H1 (cell line): ENCODE data around the gene CAMTA1. TPM values are rescaled to one million over a fixed set of nuclear protein-coding genes. Genes with fewer than 3 reads are reported as not detected.

Source experiments
- CTCF ChIA-PET: fragments of 300-600 bp; sonication (Branson Sonifier 250); formaldehyde crosslinking; loops from one replicate; lab custom pipeline; 2021; ENCODE audit not compliant: partially characterized antibody; lab: Charles Lee
- POLR2A ChIA-PET: fragments of 300-600 bp; sonication (Branson Sonifier 250); formaldehyde crosslinking; loops from one replicate; lab custom pipeline; 2021; ENCODE audit warnings: inconsistent platforms; ENCODE audit not compliant: partially characterized antibody; lab: Charles Lee
- DNase-seq, 2 experiments: peaks; one replicate each; pipeline versions ENCODE4 v3.0.0 to v3.0.0-alpha.2; 2010 to 2022; ENCODE audit warnings: low spot score in 2 of 2, low read depth in 1 of 2, mixed read lengths in 1 of 2
- FAIRE-seq: peaks from 2 replicates; lab custom pipeline; 2011; peaks lifted over from hg19 to GRCh38; lab: Jason Lieb, UNC
- H2AFZ ChIP-seq: 2 replicates; pipeline ENCODE4 v1.8.1; 2012; ENCODE audit warnings: low read length, inconsistent platforms
- H2AK5ac ChIP-seq: 2 replicates; pipeline ENCODE4 v1.6.1; 2013; ENCODE audit warnings: low read depth, low read length
- H2BK120ac ChIP-seq: replicated peaks from 2 replicates; pipeline ENCODE3; 2013; ENCODE audit warnings: low read depth, low read length, inconsistent platforms
- H2BK12ac ChIP-seq: 2 replicates; pipeline ENCODE4 v1.6.1; 2013; ENCODE audit warnings: low read depth, low read length
- H2BK15ac ChIP-seq: 2 replicates; pipeline ENCODE4 v1.6.1; 2013; ENCODE audit warnings: low read length
- H2BK20ac ChIP-seq: 2 replicates; pipeline ENCODE4 v1.6.1; 2013; ENCODE audit warnings: low read length
- H2BK5ac ChIP-seq: 2 replicates; pipeline ENCODE4 v1.6.1; 2013; ENCODE audit warnings: low read depth, low read length
- H3K14ac ChIP-seq: 2 replicates; pipeline ENCODE4 v1.6.1; 2013; ENCODE audit warnings: inconsistent platforms; ENCODE audit not compliant: insufficient read length
- H3K18ac ChIP-seq: 2 replicates; pipeline ENCODE4 v1.6.1; 2013; ENCODE audit warnings: low read length; ENCODE audit errors: extremely low read depth
- H3K23ac ChIP-seq: 2 replicates; pipeline ENCODE4 v1.6.1; 2013; ENCODE audit warnings: inconsistent platforms; ENCODE audit not compliant: insufficient read length
- H3K23me2 ChIP-seq: 2 replicates; pipeline ENCODE4 v1.6.1; 2013; ENCODE audit warnings: low read depth, low read length
- H3K27ac ChIP-seq: 2 replicates; pipeline ENCODE4 v1.6.1; 2011; ENCODE audit warnings: low read depth, low read length, inconsistent platforms
- H3K27me3 ChIP-seq, 4 experiments: replicated peaks in 1 of 4; 1 replicate in 1 of 4; 2 replicates in 3 of 4; pipeline versions ENCODE4 v1.6.1 to v1.8.1; 2011 to 2013; ENCODE audit warnings: low read length in 3 of 4, mild to moderate bottlenecking in 3 of 4, inconsistent platforms in 2 of 4, mixed read lengths in 2 of 4, moderate library complexity in 1 of 4; ENCODE audit not compliant: control insufficient read depth in 3 of 4, insufficient read depth in 3 of 4; ENCODE audit errors: extremely low read depth in 1 of 4
- H3K36me3 ChIP-seq, 4 experiments: 2 replicates each; pipeline versions ENCODE4 v1.6.1 to v1.8.1; 2011 to 2013; ENCODE audit warnings: mild to moderate bottlenecking in 4 of 4, low read length in 3 of 4, moderate library complexity in 2 of 4, control low read depth in 1 of 4, inconsistent platforms in 1 of 4; ENCODE audit not compliant: insufficient read depth in 4 of 4, control insufficient read depth in 2 of 4
- H3K4ac ChIP-seq: replicated peaks from 2 replicates; pipeline ENCODE3; 2013; ENCODE audit warnings: low read length, low read depth, mixed read lengths, inconsistent platforms; ENCODE audit not compliant: insufficient read length
- H3K4me1 ChIP-seq, 4 experiments: replicated peaks in 1 of 4; 1 replicate in 1 of 4; 2 replicates in 3 of 4; pipeline versions ENCODE4 v1.6.1 to v1.8.1; 2011 to 2013; ENCODE audit warnings: low read length in 3 of 4, inconsistent platforms in 2 of 4, mixed read lengths in 1 of 4; ENCODE audit not compliant: insufficient read depth in 4 of 4, control insufficient read depth in 3 of 4
- H3K4me2 ChIP-seq, 2 experiments: 2 replicates each; pipeline versions ENCODE4 v1.6.1 to v1.8.1; 2011 to 2013; ENCODE audit warnings: low read depth in 2 of 2, low read length in 2 of 2, control low read depth in 1 of 2, inconsistent platforms in 1 of 2, mild to moderate bottlenecking in 1 of 2; ENCODE audit not compliant: insufficient read depth in 1 of 2
- H3K4me3 ChIP-seq, 4 experiments: fragments of 200-600, 300-600 bp in 1 of 4; sonication (generic), shearing (Covaris generic), sonication (Bioruptor Twin) in 1 of 4; 2 replicates each; pipeline versions ENCODE4 v1.5.1 to v1.8.1; 2011 to 2016; ENCODE audit warnings: low read length in 4 of 4, low read depth in 3 of 4, control low read depth in 2 of 4, inconsistent platforms in 2 of 4, mild to moderate bottlenecking in 2 of 4, mixed read lengths in 1 of 4, moderate library complexity in 1 of 4; ENCODE audit not compliant: insufficient read depth in 2 of 4; ENCODE audit errors: extremely low read depth in 1 of 4
- H3K56ac ChIP-seq: replicated peaks from 2 replicates; pipeline ENCODE3; 2013; ENCODE audit warnings: low read depth, mild to moderate bottlenecking, mixed read lengths, low read length, inconsistent platforms; ENCODE audit not compliant: insufficient read length
- H3K79me1 ChIP-seq: 2 replicates; pipeline ENCODE4 v1.6.1; 2013; ENCODE audit warnings: low read depth, low read length, control low read depth
- H3K79me2 ChIP-seq, 2 experiments: 2 replicates each; pipeline versions ENCODE4 v1.6.1 to v1.8.1; 2012 to 2013; ENCODE audit warnings: low read length in 2 of 2, mild to moderate bottlenecking in 2 of 2, inconsistent platforms in 1 of 2; ENCODE audit not compliant: insufficient read depth in 2 of 2, control insufficient read depth in 1 of 2
- H3K9ac ChIP-seq, 4 experiments: replicated peaks in 1 of 4; 1 replicate in 1 of 4; 2 replicates in 3 of 4; pipeline versions ENCODE4 v1.6.1 to v1.8.1; 2011 to 2013; ENCODE audit warnings: low read depth in 3 of 4, low read length in 3 of 4, control low read depth in 2 of 4, mild to moderate bottlenecking in 2 of 4, moderate library complexity in 2 of 4, inconsistent platforms in 1 of 4; ENCODE audit errors: extremely low read depth in 1 of 4
- H3K9me3 ChIP-seq, 2 experiments: 2 replicates each; pipeline versions ENCODE4 v1.6.1 to v1.8.1; 2012 to 2013; ENCODE audit warnings: mild to moderate bottlenecking in 2 of 2, moderate library complexity in 2 of 2, control low read depth in 1 of 2, inconsistent platforms in 1 of 2, low read depth in 1 of 2, low read length in 1 of 2, mixed read lengths in 1 of 2; ENCODE audit not compliant: insufficient read depth in 2 of 2
- H4K20me1 ChIP-seq, 2 experiments: replicated peaks in 1 of 2; 2 replicates each; pipeline versions ENCODE3 to v1.8.1; 2011 to 2013; ENCODE audit warnings: inconsistent platforms in 2 of 2, low read length in 2 of 2, mild to moderate bottlenecking in 1 of 2; ENCODE audit not compliant: insufficient read depth in 2 of 2, control insufficient read depth in 1 of 2
- H4K5ac ChIP-seq: 2 replicates; pipeline ENCODE4 v1.6.1; 2013; ENCODE audit warnings: low read length, low read depth, mixed read lengths, inconsistent platforms; ENCODE audit not compliant: insufficient read length
- H4K8ac ChIP-seq: 2 replicates; pipeline ENCODE4 v1.8.0; 2013; ENCODE audit warnings: mild to moderate bottlenecking, moderate library complexity, low read length, inconsistent platforms; ENCODE audit not compliant: insufficient read depth; ENCODE audit errors: extremely low read depth
- H4K91ac ChIP-seq: replicated peaks from 2 replicates; pipeline ENCODE3; 2013; ENCODE audit warnings: low read length, mixed read lengths, inconsistent platforms; ENCODE audit not compliant: insufficient read length
- CEBPB ChIP-seq: IDR thresholded peaks from 2 replicates; pipeline ENCODE4 v1.6.1; 2012; ENCODE audit warnings: low read depth, low read length
- JUN ChIP-seq: IDR thresholded peaks from 2 replicates; pipeline ENCODE4 v1.6.1; 2011; ENCODE audit warnings: low read depth, mild to moderate bottlenecking, improper control_type of control experiment, low read length
- PHF8 ChIP-seq: fragments of 200-600 bp; sonication (generic); conservative IDR thresholded peaks from 2 replicates; pipeline ENCODE4 v1.7.1; 2012; ENCODE audit warnings: low read depth, mild to moderate bottlenecking, inconsistent platforms, low read length, moderate library complexity
- RAD21 ChIP-seq, 2 experiments: IDR thresholded peaks in 1 of 2; conservative IDR thresholded peaks in 1 of 2; 2 replicates each; pipeline ENCODE4 v1.6.1; 2011; ENCODE audit warnings: low read depth in 2 of 2, low read length in 2 of 2, improper control_type of control experiment in 1 of 2, inconsistent platforms in 1 of 2, mild to moderate bottlenecking in 1 of 2, moderate library complexity in 1 of 2
- YY1 ChIP-seq: IDR thresholded peaks from 2 replicates; pipeline ENCODE4 v1.6.1; 2011; ENCODE audit warnings: low read depth, mild to moderate bottlenecking, low read length
- WGBS, 2 experiments: shearing (Covaris generic) in 1 of 2; methylation state at CpG; one replicate each; pipeline versions ENCODE4 v1.1.6 to v1.1.7; 2013 to 2015; ENCODE audit warnings: low lambda C conversion rate in 2 of 2, mixed read lengths in 2 of 2, inconsistent platforms in 1 of 2, low coverage in 1 of 2, missing lambda C conversion rate in 1 of 2; ENCODE audit not compliant: insufficient replicate concordance in 2 of 2, insufficient coverage in 1 of 2, insufficient read length in 1 of 2; ENCODE audit errors: extremely low coverage in 1 of 2, missing lambda C conversion rate in 1 of 2; 5-methylcytosine and 5-hydroxymethylcytosine counted together
- polyA plus RNA-seq, 7 experiments: library from polyadenylated mRNA; depleted of rRNA in 3 of 7; stranded (reverse) in 5 of 7; unstranded in 2 of 7; fragments of >200 nt in 5 of 7; fragments of 200-250 nt in 2 of 7; gene quantifications; 1 replicate in 5 of 7; 2 replicates in 1 of 7; 4 replicates in 1 of 7; pipeline versions ENCODE4 v1.2.1 to v1.2.3, GENCODE V29; 2011 to 2013; ENCODE audit warnings: missing spikeins in 2 of 7, mixed read lengths in 2 of 7
- total RNA-seq: library from RNA; stranded (reverse); fragmentation: NEBNext Ultra II Directional; extraction: Animal tissue kit (Norgen Biotek cat#: 25700); gene quantifications from 2 replicates; pipeline ENCODE4 v1.2.1, GENCODE V29; 2021
- TF ChIP-seq, protein P1 (sequence below), 3 experiments: IDR thresholded peaks; 1 replicate in 2 of 3; 2 replicates in 1 of 3; pipeline versions ENCODE4 v1.5.1 to v1.6.1; 2011; ENCODE audit warnings: low read length in 3 of 3, mild to moderate bottlenecking in 3 of 3, inconsistent platforms in 2 of 3, low read depth in 1 of 3, moderate library complexity in 1 of 3; ENCODE audit not compliant: insufficient read depth in 1 of 3; ENCODE audit errors: control extremely low read depth in 1 of 3

CAMTA1 gene
- total and polyA plus RNA-seq, 2 of the 8 experiments (the other 6 are each of a cell fraction or from before 2014, with no cell fraction given) = 65.0 to 119 TPM

GRCh38 chr1:7117399-7118281 lies 332.4 kb downstream of the CAMTA1 start:
- Histone ChIP-seq H4K5ac (no peak overlapping the region), H2AK5ac (no peak overlapping the region), H3K56ac (no peak overlapping the region), H3K79me2 (no peaks in the 10 kb centered on the region), H2BK12ac (no peak overlapping the region), H4K91ac (no peak overlapping the region), H3K4me2 (peak overlapping the region; percentile 22 to 27), H2BK15ac (0 out of 2 replicates have a peak overlapping the region, but pooled peaks have one; percentile 5), H3K27ac (no peak overlapping the region), H4K8ac (no peak overlapping the region), H2BK120ac (no peak overlapping the region), H3K9ac (no peak overlapping the region; a peak in 1 of 7 replicates), H3K4me3 (peak overlapping the region in 1 of 4 experiments; percentile 15; a peak in 3 of 8 replicates), H2AFZ (peak overlapping the region; percentile 71), H3K9me3 (peaks cover 3 to 4% of the 10 kb centered on the region in 2 experiments; a peak in 2 of 4 replicates), H3K27me3 (no peaks in the 10 kb centered on the region), H3K4ac (no peak overlapping the region), H2BK20ac (0 out of 2 replicates have a peak overlapping the region, but pooled peaks have one; percentile 1), H3K4me1 (peaks cover 0 to 4% (median 3%) of the 10 kb centered on the region in 4 experiments; a peak in 5 of 7 replicates), H4K20me1 (no peaks in the 10 kb centered on the region), H3K23ac (no peak overlapping the region), H3K18ac (peak overlapping the region; percentile 48; the same call in 1 of the 2 replicates), H3K79me1 (no peaks in the 10 kb centered on the region), H3K23me2 (no peaks in the 10 kb centered on the region), H3K36me3 (no peaks in the 10 kb centered on the region), H2BK5ac (no peak overlapping the region; the same call in 1 of the 2 replicates), H3K14ac (no peak overlapping the region)
- DNase-seq (peak; percentile 5 to 52), FAIRE-seq (peak; percentile 91)
- CTCF ChIA-PET = interaction anchor here (0.8 to 1.8 kb wide), 9 partner anchors 18 to 74 kb away, joined by 3 to 7 read pairs (median 3); no protein-coding TSS in a partner anchor
- 39% methylated on average over 13 of the region's 13 CpGs; no CpG with 5 or more reads in 1 of the 2 experiments for WGBS, 2 experiments
- POLR2A ChIA-PET = interaction anchor here (0.6 to 2.3 kb wide), 4 partner anchors 18 to 338 kb away, joined by 3 to 8 read pairs (median 4); no protein-coding TSS in a partner anchor
- TF ChIP-seq YY1 = 0 out of 2 replicates have a peak, but pooled peaks have one; percentile 7
- TF ChIP-seq, protein P1, sequence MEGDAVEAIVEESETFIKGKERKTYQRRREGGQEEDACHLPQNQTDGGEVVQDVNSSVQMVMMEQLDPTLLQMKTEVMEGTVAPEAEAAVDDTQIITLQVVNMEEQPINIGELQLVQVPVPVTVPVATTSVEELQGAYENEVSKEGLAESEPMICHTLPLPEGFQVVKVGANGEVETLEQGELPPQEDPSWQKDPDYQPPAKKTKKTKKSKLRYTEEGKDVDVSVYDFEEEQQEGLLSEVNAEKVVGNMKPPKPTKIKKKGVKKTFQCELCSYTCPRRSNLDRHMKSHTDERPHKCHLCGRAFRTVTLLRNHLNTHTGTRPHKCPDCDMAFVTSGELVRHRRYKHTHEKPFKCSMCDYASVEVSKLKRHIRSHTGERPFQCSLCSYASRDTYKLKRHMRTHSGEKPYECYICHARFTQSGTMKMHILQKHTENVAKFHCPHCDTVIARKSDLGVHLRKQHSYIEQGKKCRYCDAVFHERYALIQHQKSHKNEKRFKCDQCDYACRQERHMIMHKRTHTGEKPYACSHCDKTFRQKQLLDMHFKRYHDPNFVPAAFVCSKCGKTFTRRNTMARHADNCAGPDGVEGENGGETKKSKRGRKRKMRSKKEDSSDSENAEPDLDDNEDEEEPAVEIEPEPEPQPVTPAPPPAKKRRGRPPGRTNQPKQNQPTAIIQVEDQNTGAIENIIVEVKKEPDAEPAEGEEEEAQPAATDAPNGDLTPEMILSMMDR (IDR thresholded peaks at IDR 0.05; ENCODE audit: control extremely low read depth in 1 of 3, insufficient read depth in 1 of 3, low read depth in 1 of 3, low read length in 3 of 3) = peak in 2 of 3 experiments; percentile 11 to 30; a peak in 2 of 4 replicates
- peak in 1 of 2 experiments; percentile 27; a peak in 3 of 4 replicates for TF ChIP-seq RAD21 (IDR thresholded peaks at IDR 0.05 in 1 of 2, conservative IDR thresholded peaks at IDR 0.05 in 1 of 2; ENCODE audit: low read depth in 2 of 2, low read length in 2 of 2)
- no peak for TF ChIP-seq PHF8
- peak; percentile 86 for TF ChIP-seq CEBPB
- no peak for TF ChIP-seq JUN
